GM18498 (cell line): ENCODE measurements around the gene ZFP36L2.

Experiments
- ATAC-seq: cut with Tn5 transposase; IDR thresholded peaks from one replicate; pipeline ENCODE4 v1.9.1; 2021; ENCODE audit warnings: mild to moderate bottlenecking, moderate library complexity; ENCODE audit not compliant: unreplicated experiment

The ZFP36L2 gene

DNA sequence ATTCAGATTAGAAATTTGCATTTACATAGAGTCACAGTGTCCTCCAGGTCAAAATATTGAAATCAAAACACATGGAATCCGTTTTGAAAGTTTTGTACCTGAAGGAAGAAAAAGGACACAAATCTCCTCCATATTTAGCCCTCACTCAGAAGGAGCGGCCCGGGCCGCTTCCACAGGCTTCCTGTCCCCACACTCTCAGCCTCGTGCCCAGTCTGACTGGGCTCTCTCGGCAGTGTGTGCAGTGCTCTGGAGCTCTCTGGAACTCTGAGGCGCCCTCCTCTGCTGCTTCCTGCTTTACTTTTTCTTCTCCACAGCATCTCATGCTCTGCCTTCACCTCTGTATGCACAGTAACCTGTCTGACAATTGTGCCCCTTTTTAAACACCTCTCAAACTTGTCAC, 22.2 kb upstream of the ZFP36L2 start:
- no peak for ATAC-seq

DNA sequence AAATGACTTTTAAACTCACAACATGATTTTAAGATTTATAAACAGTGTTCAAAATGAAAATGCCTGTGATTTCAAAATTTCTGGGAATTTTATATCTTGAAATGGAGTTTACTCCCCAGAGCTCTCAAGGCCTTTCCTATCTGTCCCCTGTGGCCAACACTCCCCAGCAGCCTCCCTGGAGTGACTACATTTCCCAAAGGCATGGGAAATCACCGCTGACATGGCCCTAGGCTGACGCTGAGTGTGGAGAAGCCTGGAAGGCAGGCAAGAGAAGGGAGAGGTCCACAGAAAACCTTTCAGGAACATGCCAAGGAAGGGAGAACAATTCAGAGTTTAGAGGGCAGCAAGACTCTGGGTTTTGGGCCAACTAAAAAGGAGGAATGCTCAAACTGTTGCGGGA, 20.2 kb upstream of the ZFP36L2 start:
- no peak for ATAC-seq

DNA sequence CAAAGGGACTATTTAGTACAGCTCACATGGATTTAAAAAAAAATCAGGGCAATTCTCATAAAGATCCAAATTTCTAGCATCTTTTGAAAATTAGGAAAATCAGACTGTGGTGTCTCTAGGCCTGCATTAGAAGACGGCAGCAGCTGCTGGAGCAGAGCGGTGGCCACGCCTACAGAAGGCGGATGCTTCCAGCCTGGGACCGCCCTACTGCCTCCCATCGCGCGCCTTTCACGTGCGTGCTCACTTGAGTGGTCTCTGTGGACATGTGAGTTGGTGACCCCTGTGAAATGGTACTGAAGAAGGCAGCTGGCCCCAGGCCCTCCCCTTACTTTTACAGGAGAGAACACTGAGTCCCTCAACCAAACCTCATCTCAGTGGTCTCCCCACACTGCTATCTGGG, 15.2 kb upstream of the ZFP36L2 start:
- ATAC-seq = no peak

- ATAC-seq = no peak
These were observed 14.4 kb upstream of the ZFP36L2 start for GRCh38 chr2:43240766-43241150.

DNA sequence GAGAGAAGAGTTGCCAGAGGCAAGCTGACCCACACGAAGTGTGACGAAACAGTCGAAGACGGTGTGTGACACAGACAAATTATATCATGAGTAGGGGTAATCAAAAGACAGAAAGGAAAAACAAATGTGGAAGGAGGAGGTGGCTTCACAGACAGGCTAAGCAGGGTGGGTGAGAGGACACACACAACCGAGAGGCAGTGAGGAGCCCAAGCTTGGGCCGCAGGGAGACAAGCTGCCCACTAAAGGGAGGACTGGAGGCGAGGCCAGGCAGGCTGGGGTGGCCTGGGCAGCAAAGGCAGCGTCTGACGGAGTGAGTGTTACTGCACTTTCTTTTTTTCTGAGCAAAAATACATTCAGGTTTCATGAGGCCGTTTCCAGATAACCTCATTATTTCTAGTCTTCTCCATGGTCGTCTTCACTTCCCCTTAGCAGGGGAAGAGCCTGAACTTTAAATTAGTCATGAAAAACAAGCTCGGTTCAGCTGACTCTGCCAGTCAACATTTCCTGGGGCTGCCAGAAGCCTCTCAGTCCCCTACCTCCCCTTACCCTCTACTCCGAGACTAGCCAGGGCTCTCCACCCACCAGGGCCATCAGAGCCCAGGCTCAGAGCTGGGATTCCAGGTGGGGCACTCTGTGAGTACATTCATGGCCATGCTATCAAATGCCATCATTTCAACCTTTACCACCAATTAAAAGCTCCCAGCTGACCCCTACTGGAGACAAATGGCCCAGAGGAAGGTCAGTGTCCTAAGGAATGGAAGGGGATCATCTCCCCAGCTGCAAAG, 13.8 kb upstream of the ZFP36L2 start:
- ATAC-seq = peak; percentile 63

DNA sequence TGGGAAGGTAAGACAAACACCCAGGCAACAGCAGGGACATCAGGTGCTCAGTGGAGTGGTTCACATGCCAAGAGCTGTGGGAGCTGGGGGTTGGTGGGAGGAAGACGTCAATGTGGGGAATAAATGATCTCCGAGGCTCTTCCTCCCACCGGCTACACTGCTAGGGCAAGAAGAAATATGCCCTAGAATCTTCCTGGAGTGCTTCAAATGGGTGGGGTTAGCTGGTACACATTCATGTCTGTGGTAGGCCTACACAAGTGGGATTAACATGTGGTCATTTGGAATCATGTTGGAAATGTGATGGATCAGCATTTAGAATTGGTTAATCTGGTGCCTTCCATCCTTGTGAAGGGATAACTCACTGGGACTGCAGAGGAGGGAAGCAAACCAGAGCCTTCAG, 12.4 kb upstream of the ZFP36L2 start:
- no peak for ATAC-seq

DNA sequence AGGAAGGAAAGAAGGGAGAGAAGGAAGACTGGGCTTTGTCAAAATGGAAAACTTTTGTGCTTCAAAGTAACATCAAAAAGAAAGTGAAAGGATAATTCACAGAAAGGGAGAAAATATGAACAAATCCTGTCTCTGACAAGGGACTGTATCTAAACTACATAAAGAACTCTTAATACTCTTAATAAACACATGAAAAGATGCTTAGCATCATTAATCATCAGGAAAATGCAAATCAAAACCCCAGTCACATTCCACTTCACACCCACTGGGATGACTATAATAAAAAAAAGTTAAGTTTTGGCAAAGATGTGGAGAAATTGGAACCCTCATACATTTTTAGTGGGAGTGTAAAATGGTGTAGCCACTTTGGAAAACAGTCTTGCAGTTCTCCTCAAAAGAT, 11.8 kb upstream of the ZFP36L2 start:
- ATAC-seq = no peak

DNA sequence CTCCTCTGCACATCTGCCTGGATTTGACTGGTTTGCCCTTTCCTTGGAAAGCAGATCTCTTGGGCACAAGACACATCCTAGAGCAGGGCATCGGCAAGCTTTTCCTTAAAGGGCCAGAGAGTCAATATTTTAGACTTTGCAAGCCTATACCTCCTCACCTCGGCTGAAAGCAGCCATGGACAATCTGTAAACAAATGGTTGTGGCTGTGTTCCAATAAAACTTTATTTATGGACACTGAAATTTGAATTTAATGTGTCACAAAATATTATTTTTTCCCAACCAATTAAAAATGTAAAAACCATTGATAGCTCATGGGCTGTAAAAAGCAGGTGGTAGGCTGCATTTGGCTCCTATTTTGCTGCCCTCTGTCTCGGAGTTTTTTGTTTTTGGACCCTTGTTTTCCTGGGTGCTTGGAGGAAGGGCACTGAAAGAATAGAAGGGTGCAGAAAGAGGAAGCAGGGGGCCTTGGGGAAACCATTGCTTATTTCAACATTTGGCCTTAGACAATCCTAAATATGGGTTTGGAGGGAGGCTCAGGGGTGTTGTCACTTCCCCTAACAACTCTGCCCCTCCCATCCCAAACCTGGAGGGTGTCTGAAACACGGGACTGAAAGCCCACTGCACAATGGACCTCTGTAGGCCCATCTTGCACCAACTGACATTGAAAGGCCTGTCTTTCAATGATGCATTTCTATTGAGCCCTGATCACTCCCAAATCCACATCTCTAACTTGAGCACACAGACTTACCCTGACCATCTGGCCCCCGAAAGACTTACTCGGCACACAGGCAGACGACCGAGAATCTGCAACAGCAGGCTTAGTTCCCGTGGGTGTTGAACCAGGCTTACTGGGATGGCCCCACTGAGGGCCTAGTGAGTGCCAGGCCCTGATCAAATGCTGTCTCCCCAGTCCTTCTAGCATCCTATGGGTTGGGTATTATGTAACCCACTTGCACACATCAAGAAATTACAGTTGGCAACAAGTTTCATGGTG, 7.1 kb upstream of the ZFP36L2 start:
- no peak for ATAC-seq

DNA sequence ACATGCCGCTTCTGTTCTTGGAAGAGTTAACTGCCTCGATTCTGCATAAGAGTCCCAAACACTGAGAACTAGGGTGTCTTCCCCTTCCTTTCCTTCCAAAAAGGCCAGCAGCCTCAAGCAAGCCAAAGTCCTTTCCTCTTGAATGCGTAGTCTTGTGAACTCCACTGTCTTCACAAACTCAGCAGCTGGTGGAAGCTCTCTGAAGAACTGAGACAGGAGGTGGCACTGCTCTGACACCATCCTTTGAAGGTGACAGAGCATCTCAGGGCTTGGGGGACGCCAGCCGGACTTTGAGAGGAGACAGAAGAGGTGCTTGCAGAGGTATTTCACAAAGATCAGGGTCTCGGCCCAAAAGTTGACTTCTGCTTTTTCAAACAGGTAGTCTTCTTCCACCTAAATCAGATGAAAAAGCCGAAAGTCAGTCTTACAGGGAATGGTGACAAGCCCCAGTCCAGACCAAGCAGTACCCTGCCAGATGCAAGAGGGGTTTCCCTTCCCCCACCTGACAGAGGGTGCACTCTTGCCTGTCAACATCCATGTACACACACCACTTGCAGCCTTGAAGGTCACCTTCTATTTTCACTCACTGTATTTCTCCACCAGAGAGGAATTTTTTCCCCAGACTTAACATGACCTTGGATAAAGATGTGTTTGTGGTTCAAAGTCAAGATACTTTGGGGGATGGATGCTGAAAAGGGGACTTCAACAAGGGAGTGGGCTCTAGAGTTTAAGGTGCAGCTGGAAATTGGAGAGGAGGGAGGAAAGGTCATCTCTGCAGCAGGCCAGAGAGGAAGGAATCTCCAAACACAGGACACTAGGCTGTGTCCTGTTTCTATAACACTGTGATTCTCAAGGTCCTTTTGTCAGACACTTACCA, 4.8 kb upstream of the ZFP36L2 start:
- ATAC-seq = no peak

DNA sequence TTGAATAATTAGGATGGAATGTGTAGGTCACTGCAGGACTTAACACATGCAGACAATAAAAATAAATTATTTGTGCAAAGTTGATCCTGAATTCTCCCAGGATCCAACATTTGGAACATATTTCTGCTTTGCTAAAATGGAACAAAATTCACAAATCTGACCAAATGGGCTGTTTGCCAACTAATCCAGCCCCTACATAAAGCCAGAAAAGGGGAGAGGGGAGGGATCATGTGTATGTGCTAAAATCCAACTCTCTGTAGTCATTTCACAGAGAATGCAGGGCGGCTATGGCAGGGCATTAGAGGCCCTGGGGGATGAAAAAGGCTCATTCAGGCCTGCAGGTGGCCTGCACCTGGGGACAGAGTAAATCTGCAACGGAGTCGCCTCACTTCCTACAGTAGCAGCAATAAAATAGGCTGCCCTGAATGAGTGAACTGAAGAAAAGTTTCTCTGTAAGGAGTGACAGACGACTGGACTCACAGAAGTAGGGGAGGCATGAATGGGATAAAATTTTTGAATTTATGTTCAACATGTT, 4.0 kb upstream of the ZFP36L2 start:
- no peak for ATAC-seq

DNA sequence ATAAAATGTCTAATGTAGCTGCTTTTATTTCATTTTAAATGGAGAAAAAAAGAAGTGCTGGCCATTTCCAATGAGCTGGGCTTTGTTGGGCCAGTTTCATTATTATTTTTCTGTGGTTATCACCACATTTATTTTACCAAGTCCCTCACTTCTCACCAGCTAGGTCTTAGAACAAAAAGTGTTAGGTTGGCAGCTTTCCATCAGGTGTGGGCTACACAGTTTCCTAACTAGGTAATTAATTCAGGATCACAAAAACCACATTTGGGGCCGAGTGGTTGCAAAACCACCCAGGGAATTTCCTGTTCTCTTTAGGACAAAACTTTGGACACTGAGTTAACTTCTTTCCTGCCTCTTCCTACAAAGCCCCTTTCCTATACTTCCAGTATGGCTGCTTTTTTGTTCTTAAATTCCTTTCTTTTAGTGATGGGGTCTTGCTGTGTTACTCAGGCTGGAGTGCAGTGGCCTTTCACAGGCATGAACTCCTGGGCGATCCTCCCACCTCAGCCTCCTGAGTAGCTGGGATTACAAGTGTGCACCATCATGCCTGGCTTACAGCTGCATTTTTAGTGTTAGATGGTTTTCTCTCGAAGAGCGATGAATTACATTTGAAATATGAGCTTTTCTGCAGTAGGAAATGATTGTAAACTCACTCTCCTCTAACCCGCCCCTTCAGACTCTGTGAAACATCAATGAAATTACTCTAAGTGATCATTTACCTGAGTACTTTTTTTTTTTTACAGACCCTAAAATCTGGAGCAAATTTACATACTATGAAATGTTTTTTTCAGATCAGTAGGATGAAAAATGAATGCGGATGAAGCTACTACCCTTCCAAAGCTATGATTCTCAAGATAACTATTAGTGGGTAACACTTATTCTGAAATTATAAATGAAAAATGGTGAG, 2.6 kb upstream of the ZFP36L2 start:
- no peak for ATAC-seq

DNA sequence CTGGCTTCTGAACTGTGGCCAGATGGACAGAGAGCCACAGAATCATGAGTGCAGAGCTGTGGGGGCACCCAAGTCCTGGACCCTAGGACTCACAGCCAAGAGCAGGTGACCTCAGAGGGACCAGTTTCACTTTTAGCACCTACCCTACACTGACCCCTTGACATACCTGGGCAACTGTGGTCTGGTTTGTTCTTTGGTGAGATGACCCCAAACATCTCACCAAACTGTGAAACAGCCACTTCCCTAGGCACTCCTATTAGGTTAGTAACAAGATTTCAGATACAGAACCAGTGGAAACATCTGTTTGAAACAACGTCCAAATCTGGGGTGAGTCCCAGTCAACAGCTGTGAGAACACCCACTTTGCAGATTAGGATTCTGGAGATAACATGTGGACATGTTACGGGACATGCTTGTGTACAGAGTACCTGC, 1.9 kb upstream of the ZFP36L2 start:
- no peak for ATAC-seq

DNA sequence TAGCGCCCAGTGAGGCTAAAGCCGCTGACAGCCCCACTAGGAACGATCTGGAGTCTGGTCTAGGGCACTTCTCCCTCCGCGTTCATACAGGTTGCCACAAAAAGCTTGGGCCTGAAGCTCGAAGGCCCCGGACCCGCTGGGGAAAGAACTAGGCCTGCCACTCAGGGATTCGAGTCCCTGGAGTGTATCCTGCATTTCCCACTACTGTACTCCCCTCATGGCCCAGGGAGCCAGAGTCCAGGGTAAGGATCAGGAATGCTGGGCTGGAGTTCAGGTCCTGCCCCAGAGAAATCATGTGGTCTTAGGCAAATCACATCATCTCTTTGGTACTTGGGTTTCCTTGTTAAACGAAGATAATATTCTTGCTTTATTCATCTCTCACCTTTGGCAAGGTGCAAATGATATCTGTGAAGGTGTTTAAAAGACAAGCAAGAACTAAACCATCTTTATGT, 1.4 kb upstream of the ZFP36L2 start:
- ATAC-seq = no peak

- ATAC-seq = peak; percentile 26
These were observed 786 bp upstream of the ZFP36L2 start for GRCh38 chr2:43226955-43227829.

DNA sequence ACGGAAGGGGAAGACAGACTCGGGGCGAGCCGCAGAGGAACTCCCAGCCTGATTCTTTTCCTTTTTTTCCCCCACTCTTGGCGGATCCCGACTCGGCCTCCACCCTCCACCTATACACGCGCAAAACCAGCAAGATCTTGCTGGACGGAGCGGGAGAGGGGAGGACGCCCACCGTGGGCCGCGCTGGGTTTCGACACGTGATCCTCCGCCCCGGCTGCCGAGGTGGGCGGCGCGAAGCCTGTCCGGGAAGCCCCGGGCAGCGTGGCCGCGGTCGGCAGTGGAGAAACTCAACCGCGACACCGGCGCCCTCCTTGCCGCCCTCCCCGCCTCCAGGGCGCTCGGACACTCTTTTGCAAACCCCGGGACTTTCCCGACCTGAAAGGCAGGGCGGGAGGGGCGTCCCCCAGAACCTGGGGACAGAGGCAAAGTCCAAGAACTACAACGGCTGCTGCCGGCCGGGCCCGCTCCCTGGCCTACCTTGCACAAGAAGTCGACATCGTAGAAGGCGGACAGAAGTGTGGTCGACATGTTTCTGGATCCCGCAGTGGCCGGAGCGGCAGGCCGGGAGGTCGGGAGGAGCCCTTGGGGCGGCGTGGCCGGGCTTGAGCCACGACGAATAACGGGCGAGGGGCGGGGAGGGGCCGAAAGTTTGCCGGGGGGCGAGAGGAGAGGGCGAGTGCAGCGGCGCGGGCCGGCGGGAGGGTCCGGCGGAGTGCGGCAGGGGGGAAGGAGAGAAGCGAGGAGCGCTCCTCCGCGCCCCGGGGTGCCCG, 433 bp downstream of the ZFP36L2 start:
- ATAC-seq = peak; percentile 32

DNA sequence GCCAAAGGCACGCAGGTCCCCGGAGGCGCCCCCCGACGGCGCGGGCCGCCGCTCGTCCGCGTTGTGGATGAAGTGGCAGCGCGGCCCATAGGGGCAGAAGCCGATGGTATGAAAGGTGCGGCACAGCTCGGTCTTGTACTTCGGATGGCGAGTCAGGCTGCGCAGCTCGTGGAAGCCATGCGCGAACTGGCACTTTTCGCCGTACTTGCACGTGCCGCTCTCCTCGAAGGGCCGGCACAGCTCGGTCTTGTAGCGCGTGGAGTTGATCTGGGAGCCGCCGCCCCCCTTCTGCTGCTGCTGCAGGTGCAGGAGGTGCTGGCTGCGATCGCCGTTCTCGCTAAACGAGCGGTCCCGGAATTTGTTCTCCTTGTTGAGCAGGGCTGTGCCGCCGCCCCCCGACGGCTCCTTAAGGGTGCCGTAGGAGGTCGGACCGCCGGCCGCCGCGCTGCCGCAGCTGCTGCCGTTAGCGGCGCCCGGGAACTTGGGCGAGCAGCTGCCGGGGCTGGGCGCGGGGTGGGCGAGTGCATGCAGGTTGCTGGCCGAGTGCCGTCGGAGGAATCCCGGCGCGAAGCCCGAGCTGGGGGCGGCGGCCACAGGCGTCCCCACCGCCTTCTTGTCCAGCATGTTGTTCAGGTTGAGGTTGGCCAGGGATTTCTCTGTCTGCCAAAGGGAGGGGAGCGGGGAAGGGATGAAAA, 1.2 kb downstream of the ZFP36L2 start:
- no peak for ATAC-seq

GRCh38 chr2:43224571-43225092, 1.8 kb downstream of the ZFP36L2 start:
- ATAC-seq = no peak
